ENCODE measurements around the gene ZNF564.
A peak's percentile ranks its signal among the peaks of the same experiment; 100 is the strongest.

ZNF564 gene

GRCh38 chr19:12564016-12564664 lies 12.9 kb upstream of the ZNF564 start:
- Histone ChIP-seq H3K9ac (ENCODE audit: low read depth in 1 of 2, low read length in 2 of 2) (no peak overlapping the region), H3K4me3 (ENCODE audit: low read depth in 1 of 2, low read length in 2 of 2) (no peak overlapping the region), H3K4me1 (ENCODE audit: control insufficient read depth in 1 of 2, insufficient read depth in 2 of 2, low read length in 2 of 2) (no peaks in the 10 kb centered on the region), H3K36me3 (ENCODE audit: control insufficient read depth in 1 of 2, insufficient read depth in 2 of 2, low read length in 2 of 2) (no peaks in the 10 kb centered on the region), H3K9me3 (ENCODE audit: control insufficient read depth in 1 of 2, low read length in 2 of 2) (no peaks in the 10 kb centered on the region), H3K27ac (ENCODE audit: low read depth, low read length) (no peak overlapping the region), H3K27me3 (ENCODE audit: control insufficient read depth in 1 of 2, insufficient read depth in 2 of 2, low read length in 2 of 2) (no peaks in the 10 kb centered on the region)

- no peaks in the 10 kb centered on the region for H3K27me3 ChIP-seq (ENCODE audit: control insufficient read depth in 1 of 2, insufficient read depth in 2 of 2, low read length in 2 of 2)
- H3K9ac ChIP-seq (ENCODE audit: low read depth in 1 of 2, low read length in 2 of 2) = no peak overlapping the region
- no peak overlapping the region for H3K27ac ChIP-seq (ENCODE audit: low read depth, low read length)
- H3K4me1 ChIP-seq (ENCODE audit: control insufficient read depth in 1 of 2, insufficient read depth in 2 of 2, low read length in 2 of 2) = peaks cover 0 to 8% of the 10 kb centered on the region in 2 donors
- no peaks in the 10 kb centered on the region for H3K9me3 ChIP-seq (ENCODE audit: control insufficient read depth in 1 of 2, low read length in 2 of 2)
- H3K4me3 ChIP-seq (ENCODE audit: low read depth in 1 of 2, low read length in 2 of 2) = no peak overlapping the region
- H3K36me3 ChIP-seq (ENCODE audit: control insufficient read depth in 1 of 2, insufficient read depth in 2 of 2, low read length in 2 of 2) = no peaks in the 10 kb centered on the region
Observed at GRCh38 chr19:12555456-12555930, 4.2 kb upstream of the ZNF564 start.

- Histone ChIP-seq H3K9ac (ENCODE audit: low read depth in 1 of 2, low read length in 2 of 2) (no peak overlapping the region), H3K9me3 (ENCODE audit: control insufficient read depth in 1 of 2, low read length in 2 of 2) (peaks cover 10 to 11% of the 10 kb centered on the region in 2 donors), H3K27me3 (ENCODE audit: control insufficient read depth in 1 of 2, insufficient read depth in 2 of 2, low read length in 2 of 2) (no peaks in the 10 kb centered on the region), H3K27ac (ENCODE audit: low read depth, low read length) (no peak overlapping the region), H3K4me3 (ENCODE audit: low read depth in 1 of 2, low read length in 2 of 2) (no peak overlapping the region), H3K4me1 (ENCODE audit: control insufficient read depth in 1 of 2, insufficient read depth in 2 of 2, low read length in 2 of 2) (peaks cover 6 to 14% of the 10 kb centered on the region in 2 donors), H3K36me3 (ENCODE audit: control insufficient read depth in 1 of 2, insufficient read depth in 2 of 2, low read length in 2 of 2) (peaks cover 0 to 33% of the 10 kb centered on the region in 2 donors)
Observed at GRCh38 chr19:12546903-12547302, 4.4 kb downstream of the ZNF564 start.

GRCh38 chr19:12546068-12546467 lies 5.2 kb downstream of the ZNF564 start:
- H3K27me3 ChIP-seq (ENCODE audit: control insufficient read depth in 1 of 2, insufficient read depth in 2 of 2, low read length in 2 of 2) = no peaks in the 10 kb centered on the region

GRCh38 chr19:12545267-12545666 lies 6.0 kb downstream of the ZNF564 start:
- peaks cover 6 to 12% of the 10 kb centered on the region in 2 donors for H3K4me1 ChIP-seq (ENCODE audit: control insufficient read depth in 1 of 2, insufficient read depth in 2 of 2, low read length in 2 of 2)
- peaks cover 10 to 11% of the 10 kb centered on the region in 2 donors for H3K9me3 ChIP-seq (ENCODE audit: control insufficient read depth in 1 of 2, low read length in 2 of 2)
- H3K4me3 ChIP-seq (ENCODE audit: low read depth in 1 of 2, low read length in 2 of 2) = no peak overlapping the region
- H3K27me3 ChIP-seq (ENCODE audit: control insufficient read depth in 1 of 2, insufficient read depth in 2 of 2, low read length in 2 of 2) = no peaks in the 10 kb centered on the region
- H3K9ac ChIP-seq (ENCODE audit: low read depth in 1 of 2, low read length in 2 of 2) = no peak overlapping the region
- H3K36me3 ChIP-seq (ENCODE audit: control insufficient read depth in 1 of 2, insufficient read depth in 2 of 2, low read length in 2 of 2) = peaks cover under 1 to 40% of the 10 kb centered on the region in 2 donors
- H3K27ac ChIP-seq (ENCODE audit: low read depth, low read length) = no peak overlapping the region

More at GRCh38 chr19:12546068-12546467, 5.2 kb downstream of the ZNF564 start:
- Histone ChIP-seq H3K4me3 (ENCODE audit: low read depth in 1 of 2, low read length in 2 of 2) (no peak overlapping the region), H3K27ac (ENCODE audit: low read depth, low read length) (no peak overlapping the region), H3K9me3 (ENCODE audit: control insufficient read depth in 1 of 2, low read length in 2 of 2) (peaks cover 10 to 11% of the 10 kb centered on the region in 2 donors), H3K36me3 (ENCODE audit: control insufficient read depth in 1 of 2, insufficient read depth in 2 of 2, low read length in 2 of 2) (peaks cover 0 to 36% of the 10 kb centered on the region in 2 donors), H3K9ac (ENCODE audit: low read depth in 1 of 2, low read length in 2 of 2) (no peak overlapping the region), H3K4me1 (ENCODE audit: control insufficient read depth in 1 of 2, insufficient read depth in 2 of 2, low read length in 2 of 2) (peaks cover 6 to 14% of the 10 kb centered on the region in 2 donors)

GRCh38 chr19:12544401-12544876 lies 6.8 kb downstream of the ZNF564 start:
- no peak overlapping the region for H3K4me3 ChIP-seq (ENCODE audit: low read depth in 1 of 2, low read length in 2 of 2)
- H3K27ac ChIP-seq (ENCODE audit: low read depth, low read length) = no peak overlapping the region
- H3K9me3 ChIP-seq (ENCODE audit: control insufficient read depth in 1 of 2, low read length in 2 of 2) = peaks cover 10 to 11% of the 10 kb centered on the region in 2 donors
- no peaks in the 10 kb centered on the region for H3K27me3 ChIP-seq (ENCODE audit: control insufficient read depth in 1 of 2, insufficient read depth in 2 of 2, low read length in 2 of 2)
- H3K4me1 ChIP-seq (ENCODE audit: control insufficient read depth in 1 of 2, insufficient read depth in 2 of 2, low read length in 2 of 2) = peaks cover 3 to 4% of the 10 kb centered on the region in 2 donors
- peaks cover 6 to 45% of the 10 kb centered on the region in 2 donors for H3K36me3 ChIP-seq (ENCODE audit: control insufficient read depth in 1 of 2, insufficient read depth in 2 of 2, low read length in 2 of 2)
- H3K9ac ChIP-seq (ENCODE audit: low read depth in 1 of 2, low read length in 2 of 2) = no peak overlapping the region

GRCh38 chr19:12543855-12544254 lies 7.4 kb downstream of the ZNF564 start:
- H3K4me1 ChIP-seq (ENCODE audit: control insufficient read depth in 1 of 2, insufficient read depth in 2 of 2, low read length in 2 of 2) = no peaks in the 10 kb centered on the region
- H3K27ac ChIP-seq (ENCODE audit: low read depth, low read length) = no peak overlapping the region
- no peaks in the 10 kb centered on the region for H3K27me3 ChIP-seq (ENCODE audit: control insufficient read depth in 1 of 2, insufficient read depth in 2 of 2, low read length in 2 of 2)
- no peak overlapping the region for H3K9ac ChIP-seq (ENCODE audit: low read depth in 1 of 2, low read length in 2 of 2)
- H3K9me3 ChIP-seq (ENCODE audit: control insufficient read depth in 1 of 2, low read length in 2 of 2) = peaks cover 10 to 11% of the 10 kb centered on the region in 2 donors
- H3K36me3 ChIP-seq (ENCODE audit: control insufficient read depth in 1 of 2, insufficient read depth in 2 of 2, low read length in 2 of 2) = peaks cover 6 to 44% of the 10 kb centered on the region in 2 donors
- H3K4me3 ChIP-seq (ENCODE audit: low read depth in 1 of 2, low read length in 2 of 2) = no peak overlapping the region

GRCh38 chr19:12527034-12527836 lies 24.0 kb downstream of the ZNF564 start:
- Histone ChIP-seq H3K27ac (ENCODE audit: low read depth, low read length) (no peak overlapping the region), H3K9ac (ENCODE audit: low read depth in 1 of 2, low read length in 2 of 2) (no peak overlapping the region), H3K4me1 (ENCODE audit: control insufficient read depth in 1 of 2, insufficient read depth in 2 of 2, low read length in 2 of 2) (no peaks in the 10 kb centered on the region), H3K36me3 (ENCODE audit: control insufficient read depth in 1 of 2, insufficient read depth in 2 of 2, low read length in 2 of 2) (peaks cover 59 to 67% of the 10 kb centered on the region in 2 donors), H3K9me3 (ENCODE audit: control insufficient read depth in 1 of 2, low read length in 2 of 2) (peaks cover 84 to 92% of the 10 kb centered on the region in 2 donors), H3K4me3 (ENCODE audit: low read depth in 1 of 2, low read length in 2 of 2) (peak overlapping the region; percentile 11 to 31), H3K27me3 (ENCODE audit: control insufficient read depth in 1 of 2, insufficient read depth in 2 of 2, low read length in 2 of 2) (no peaks in the 10 kb centered on the region)

GRCh38 chr19:12526542-12526941 lies 24.7 kb downstream of the ZNF564 start:
- peaks cover 87 to 95% of the 10 kb centered on the region in 2 donors for H3K9me3 ChIP-seq (ENCODE audit: control insufficient read depth in 1 of 2, low read length in 2 of 2)

GRCh38 chr19:12521996-12522395 lies 29.3 kb downstream of the ZNF564 start:
- Histone ChIP-seq H3K27me3 (ENCODE audit: control insufficient read depth in 1 of 2, insufficient read depth in 2 of 2, low read length in 2 of 2) (no peaks in the 10 kb centered on the region), H3K9me3 (ENCODE audit: control insufficient read depth in 1 of 2, low read length in 2 of 2) (peaks cover 71 to 77% of the 10 kb centered on the region in 2 donors), H3K27ac (ENCODE audit: low read depth, low read length) (no peak overlapping the region), H3K4me3 (ENCODE audit: low read depth in 1 of 2, low read length in 2 of 2) (no peak overlapping the region), H3K4me1 (ENCODE audit: control insufficient read depth in 1 of 2, insufficient read depth in 2 of 2, low read length in 2 of 2) (no peaks in the 10 kb centered on the region), H3K9ac (ENCODE audit: low read depth in 1 of 2, low read length in 2 of 2) (no peak overlapping the region), H3K36me3 (ENCODE audit: control insufficient read depth in 1 of 2, insufficient read depth in 2 of 2, low read length in 2 of 2) (peaks cover 23 to 24% of the 10 kb centered on the region in 2 donors)

More at GRCh38 chr19:12526542-12526941, 24.7 kb downstream of the ZNF564 start:
- no peaks in the 10 kb centered on the region for H3K27me3 ChIP-seq (ENCODE audit: control insufficient read depth in 1 of 2, insufficient read depth in 2 of 2, low read length in 2 of 2)
- no peak overlapping the region for H3K9ac ChIP-seq (ENCODE audit: low read depth in 1 of 2, low read length in 2 of 2)
- H3K36me3 ChIP-seq (ENCODE audit: control insufficient read depth in 1 of 2, insufficient read depth in 2 of 2, low read length in 2 of 2) = peaks cover 57 to 66% of the 10 kb centered on the region in 2 donors
- no peak overlapping the region for H3K27ac ChIP-seq (ENCODE audit: low read depth, low read length)
- no peaks in the 10 kb centered on the region for H3K4me1 ChIP-seq (ENCODE audit: control insufficient read depth in 1 of 2, insufficient read depth in 2 of 2, low read length in 2 of 2)
- peak overlapping the region; percentile 11 to 31 for H3K4me3 ChIP-seq (ENCODE audit: low read depth in 1 of 2, low read length in 2 of 2)

Data from duodenal mucosa (tissue), 2 donors.